ENCODE data around the gene UBE2J2.

The UBE2J2 gene

GRCh38 chr1:1273209-1273511, 494 bp downstream of the UBE2J2 start:
- peak overlapping the region; percentile 83 for H3K4me3 ChIP-seq (ENCODE audit: control insufficient read depth, low read depth, low read length)
- no peak for TF ChIP-seq CTCF (IDR thresholded peaks at IDR 0.05; ENCODE audit: control insufficient read depth, insufficient read depth, low read depth, low read length, missing control alignments)
- DNase-seq (ENCODE audit: low read depth): no peak

GRCh38 chr1:1272341-1273208, 1.1 kb downstream of the UBE2J2 start:
- TF ChIP-seq CTCF (IDR thresholded peaks at IDR 0.05; ENCODE audit: control insufficient read depth, insufficient read depth, low read depth, low read length, missing control alignments): no peak
- peak overlapping the region; percentile 83 for H3K4me3 ChIP-seq (ENCODE audit: control insufficient read depth, low read depth, low read length)
- DNase-seq (ENCODE audit: low read depth): no peak

- DNase-seq (ENCODE audit: low read depth): no peak
- H3K4me3 ChIP-seq (ENCODE audit: control insufficient read depth, low read depth, low read length): no peak overlapping the region
- TF ChIP-seq CTCF (IDR thresholded peaks at IDR 0.05; ENCODE audit: control insufficient read depth, insufficient read depth, low read depth, low read length, missing control alignments): no peak
These were observed 2.8 kb downstream of the UBE2J2 start for GRCh38 chr1:1270813-1271212.

- H3K4me3 ChIP-seq (ENCODE audit: control insufficient read depth, low read depth, low read length): no peak overlapping the region
- no peak for TF ChIP-seq CTCF (IDR thresholded peaks at IDR 0.05; ENCODE audit: control insufficient read depth, insufficient read depth, low read depth, low read length, missing control alignments)
- no peak for DNase-seq (ENCODE audit: low read depth)
These were observed 5.4 kb downstream of the UBE2J2 start for GRCh38 chr1:1268284-1268682.

- no peak for DNase-seq (ENCODE audit: low read depth)
- H3K4me3 ChIP-seq (ENCODE audit: control insufficient read depth, low read depth, low read length): no peak overlapping the region
- TF ChIP-seq CTCF (IDR thresholded peaks at IDR 0.05; ENCODE audit: control insufficient read depth, insufficient read depth, low read depth, low read length, missing control alignments): no peak
These were observed 6.0 kb downstream of the UBE2J2 start for GRCh38 chr1:1267488-1268283.

- no peak overlapping the region for H3K4me3 ChIP-seq (ENCODE audit: control insufficient read depth, low read depth, low read length)
- DNase-seq (ENCODE audit: low read depth): peak; percentile 93
- peak; percentile 65 for TF ChIP-seq CTCF (IDR thresholded peaks at IDR 0.05; ENCODE audit: control insufficient read depth, insufficient read depth, low read depth, low read length, missing control alignments)
These were observed 8.8 kb downstream of the UBE2J2 start for GRCh38 chr1:1264868-1265272.
